Osteoblast (primary cell): ENCODE results near the gene NPSR1. TPM values are rescaled to one million over a fixed set of nuclear protein-coding genes. Genes with fewer than 3 reads are reported as not detected.

ENCODE experiments used
- DNase-seq: peaks from one replicate; pipeline ENCODE4 v3.0.0; 2011; ENCODE audit warnings: low spot score, mixed read lengths; ENCODE audit not compliant: insufficient read length; ENCODE audit errors: missing footprints
- H2AFZ ChIP-seq: 2 replicates; pipeline ENCODE4 v1.6.0; 2011; ENCODE audit warnings: mild to moderate bottlenecking, low read length
- H3K27ac ChIP-seq: 2 replicates; pipeline ENCODE4 v1.5.1; 2011; ENCODE audit warnings: mild to moderate bottlenecking, low read depth, low read length, moderate library complexity
- H3K27me3 ChIP-seq: 2 replicates; pipeline ENCODE4 v1.6.0; 2012; ENCODE audit warnings: mild to moderate bottlenecking, control low read depth, inconsistent platforms, low read length, moderate library complexity; ENCODE audit not compliant: insufficient read depth
- H3K36me3 ChIP-seq: 2 replicates; pipeline ENCODE4 v1.5.1; 2011; ENCODE audit warnings: mild to moderate bottlenecking, low read length, control low read depth, moderate library complexity; ENCODE audit not compliant: insufficient read depth
- H3K4me1 ChIP-seq: 2 replicates; pipeline ENCODE4 v1.5.1; 2011; ENCODE audit warnings: mild to moderate bottlenecking, low read length, control low read depth, moderate library complexity; ENCODE audit not compliant: insufficient read depth
- H3K4me2 ChIP-seq: 2 replicates; pipeline ENCODE4 v1.6.0; 2011; ENCODE audit warnings: mild to moderate bottlenecking, low read length; ENCODE audit not compliant: insufficient read depth
- H3K4me3 ChIP-seq: fragments of 200-600 bp; sonication (generic); 3 replicates; pipeline ENCODE4 v1.5.1; 2012; ENCODE audit warnings: mild to moderate bottlenecking, low read length, inconsistent platforms; ENCODE audit not compliant: insufficient read depth
- H3K79me2 ChIP-seq: 2 replicates; pipeline ENCODE4 v1.6.0; 2012; ENCODE audit warnings: mild to moderate bottlenecking, low read length, control low read depth, inconsistent platforms; ENCODE audit not compliant: insufficient read depth
- H3K9me3 ChIP-seq: 2 replicates; pipeline ENCODE4 v1.5.1; 2011; ENCODE audit warnings: low read depth, low read length, control low read depth
- H4K20me1 ChIP-seq: 2 replicates; pipeline ENCODE4 v1.6.0; 2012; ENCODE audit warnings: mild to moderate bottlenecking, low read length, control low read depth; ENCODE audit not compliant: insufficient read depth
- CTCF ChIP-seq: IDR thresholded peaks from 2 replicates; pipeline ENCODE4 v1.5.1; 2011; ENCODE audit warnings: mild to moderate bottlenecking, low read depth, low read length, moderate library complexity; ENCODE audit errors: extremely low read depth
- total RNA-seq: library from RNA; depleted of rRNA; stranded (reverse); fragments of >200 nt; gene quantifications from 2 replicates; pipeline ENCODE4 v1.2.3, GENCODE V29; 2012

NPSR1 gene
- total RNA-seq, 1 donor = not detected

GRCh38 chr7:34677491-34677890, 19.5 kb downstream of the NPSR1 start:
- H2AFZ ChIP-seq = no peak overlapping the region
- H3K36me3 ChIP-seq = no peaks in the 10 kb centered on the region
- H3K9me3 ChIP-seq = no peaks in the 10 kb centered on the region
- no peaks in the 10 kb centered on the region for H3K27me3 ChIP-seq
- H3K4me3 ChIP-seq = no peak overlapping the region
- no peak for DNase-seq
- H3K4me2 ChIP-seq = no peak overlapping the region
- no peaks in the 10 kb centered on the region for H4K20me1 ChIP-seq
- TF ChIP-seq CTCF = no peak
- H3K79me2 ChIP-seq = no peaks in the 10 kb centered on the region
- H3K27ac ChIP-seq = no peak overlapping the region
- no peaks in the 10 kb centered on the region for H3K4me1 ChIP-seq

- Histone ChIP-seq H3K36me3 (no peaks in the 10 kb centered on the region), H2AFZ (no peak overlapping the region), H3K79me2 (no peaks in the 10 kb centered on the region), H3K9me3 (peaks cover 2% of the 10 kb centered on the region), H3K4me1 (no peaks in the 10 kb centered on the region), H3K4me2 (no peak overlapping the region), H3K27me3 (no peaks in the 10 kb centered on the region), H4K20me1 (no peaks in the 10 kb centered on the region), H3K4me3 (no peak overlapping the region), H3K27ac (no peak overlapping the region)
- no peak for TF ChIP-seq CTCF
- DNase-seq = no peak
Measured at GRCh38 chr7:34687529-34687928, 29.5 kb downstream of the NPSR1 start.

- Histone ChIP-seq H3K79me2 (no peaks in the 10 kb centered on the region), H3K27me3 (no peaks in the 10 kb centered on the region), H3K27ac (no peak overlapping the region), H3K4me2 (no peak overlapping the region), H3K4me3 (no peak overlapping the region), H2AFZ (no peak overlapping the region), H3K4me1 (no peaks in the 10 kb centered on the region), H3K36me3 (no peaks in the 10 kb centered on the region), H4K20me1 (no peaks in the 10 kb centered on the region), H3K9me3 (peaks cover 3% of the 10 kb centered on the region)
- no peak for TF ChIP-seq CTCF
- DNase-seq = no peak
Measured at GRCh38 chr7:34696415-34696814, 38.4 kb downstream of the NPSR1 start.

GRCh38 chr7:34709771-34710170, 51.8 kb downstream of the NPSR1 start:
- Histone ChIP-seq H3K27ac (no peak overlapping the region), H3K4me2 (no peak overlapping the region)

More at GRCh38 chr7:34709771-34710170, 51.8 kb downstream of the NPSR1 start:
- DNase-seq = no peak
- H4K20me1 ChIP-seq = no peaks in the 10 kb centered on the region
- no peak overlapping the region for H2AFZ ChIP-seq
- peaks cover 2% of the 10 kb centered on the region for H3K9me3 ChIP-seq
- no peaks in the 10 kb centered on the region for H3K36me3 ChIP-seq
- no peaks in the 10 kb centered on the region for H3K27me3 ChIP-seq
- H3K4me3 ChIP-seq = no peak overlapping the region
- no peak for TF ChIP-seq CTCF
- H3K79me2 ChIP-seq = no peaks in the 10 kb centered on the region
- no peaks in the 10 kb centered on the region for H3K4me1 ChIP-seq
